ENCODE results near the gene AK9.
"Not testable (repeated sequence)": the region's sequence is repeated elsewhere in the genome, so short reads cannot be mapped to it uniquely, and the experiment has no call there.

AK9 gene

GRCh38 chr6:109461733-109462526 lies 229.1 kb downstream of the AK9 start:
- TF ChIP-seq, protein P1, sequence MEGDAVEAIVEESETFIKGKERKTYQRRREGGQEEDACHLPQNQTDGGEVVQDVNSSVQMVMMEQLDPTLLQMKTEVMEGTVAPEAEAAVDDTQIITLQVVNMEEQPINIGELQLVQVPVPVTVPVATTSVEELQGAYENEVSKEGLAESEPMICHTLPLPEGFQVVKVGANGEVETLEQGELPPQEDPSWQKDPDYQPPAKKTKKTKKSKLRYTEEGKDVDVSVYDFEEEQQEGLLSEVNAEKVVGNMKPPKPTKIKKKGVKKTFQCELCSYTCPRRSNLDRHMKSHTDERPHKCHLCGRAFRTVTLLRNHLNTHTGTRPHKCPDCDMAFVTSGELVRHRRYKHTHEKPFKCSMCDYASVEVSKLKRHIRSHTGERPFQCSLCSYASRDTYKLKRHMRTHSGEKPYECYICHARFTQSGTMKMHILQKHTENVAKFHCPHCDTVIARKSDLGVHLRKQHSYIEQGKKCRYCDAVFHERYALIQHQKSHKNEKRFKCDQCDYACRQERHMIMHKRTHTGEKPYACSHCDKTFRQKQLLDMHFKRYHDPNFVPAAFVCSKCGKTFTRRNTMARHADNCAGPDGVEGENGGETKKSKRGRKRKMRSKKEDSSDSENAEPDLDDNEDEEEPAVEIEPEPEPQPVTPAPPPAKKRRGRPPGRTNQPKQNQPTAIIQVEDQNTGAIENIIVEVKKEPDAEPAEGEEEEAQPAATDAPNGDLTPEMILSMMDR (IDR thresholded peaks at IDR 0.05): no peak

DNA sequence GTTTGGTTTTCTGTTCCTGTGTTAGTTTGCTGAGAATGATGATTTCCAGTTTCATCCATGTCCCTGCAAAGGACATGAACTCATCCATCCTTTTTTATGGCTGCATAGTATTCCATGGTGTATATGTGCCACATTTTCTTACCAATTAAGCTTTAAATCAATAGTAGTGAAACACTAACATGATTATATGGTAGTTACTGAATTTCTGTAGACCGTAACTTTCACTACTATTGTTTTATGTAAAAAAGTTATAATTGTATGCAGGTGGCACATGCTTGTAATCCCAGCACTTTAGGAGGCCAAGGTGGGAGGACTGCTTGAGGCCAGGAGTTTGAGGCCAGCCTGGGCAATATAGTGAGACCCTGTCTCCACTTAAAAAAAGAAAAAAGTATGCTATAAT lies 229.8 kb downstream of the AK9 start:
- H3K27me3 Mint-ChIP-seq (ENCODE audit: low read depth, poor library complexity): not testable (repeated sequence)

More at GRCh38 chr6:109461733-109462526, 229.1 kb downstream of the AK9 start:
- peaks cover 6% of the 10 kb centered on the region for H3K4me1 Mint-ChIP-seq
- no peak for DNase-seq
- H3K4me3 Mint-ChIP-seq: no peak overlapping the region
- peaks cover 3% of the 10 kb centered on the region for H3K9me3 Mint-ChIP-seq
- H3K27ac Mint-ChIP-seq: no peak overlapping the region
- H3K27me3 Mint-ChIP-seq (ENCODE audit: low read depth, poor library complexity): peaks cover 9% of the 10 kb centered on the region
- H3K36me3 Mint-ChIP-seq (ENCODE audit: low read depth): peaks cover 50% of the 10 kb centered on the region

DNA sequence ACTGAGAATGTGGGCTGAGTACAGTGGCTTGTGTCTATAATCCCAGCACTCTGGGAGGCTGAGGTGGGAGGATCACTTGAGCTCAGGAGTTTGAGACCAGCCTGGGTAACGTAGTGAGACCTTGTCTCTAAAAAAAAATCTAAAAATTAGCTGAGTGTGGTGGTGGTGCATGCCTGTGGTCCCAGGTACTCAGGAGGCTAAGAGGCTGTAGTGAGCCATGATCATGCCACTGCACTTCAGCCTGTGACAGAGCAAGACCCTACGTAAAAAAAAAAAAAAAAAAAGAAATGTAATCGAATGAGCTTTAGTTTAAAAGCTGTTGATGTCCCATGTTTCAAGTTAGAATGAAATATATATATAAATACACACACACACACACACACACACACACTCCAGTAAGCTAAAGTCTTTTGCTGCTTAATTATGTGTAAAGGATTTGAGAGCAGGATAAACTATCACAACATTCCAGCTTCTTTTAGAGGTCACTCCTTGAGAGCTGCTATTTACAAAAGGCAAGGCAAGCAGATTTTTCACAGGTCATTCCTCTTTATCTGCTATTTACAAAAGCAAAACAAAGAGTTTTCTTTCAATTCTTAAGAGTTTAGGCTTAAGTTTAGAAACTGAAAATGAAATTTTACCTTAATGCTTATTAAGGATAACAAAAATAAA lies 230.7 kb downstream of the AK9 start:
- no peak overlapping the region for H3K4me3 Mint-ChIP-seq
- no peak overlapping the region for H3K27ac Mint-ChIP-seq
- TF ChIP-seq, protein P1 (IDR thresholded peaks at IDR 0.05): no peak
- DNase-seq: no peak
- peaks cover 34% of the 10 kb centered on the region for H3K36me3 Mint-ChIP-seq (ENCODE audit: low read depth)
- peaks cover 15% of the 10 kb centered on the region for H3K4me1 Mint-ChIP-seq
- peaks cover 3% of the 10 kb centered on the region for H3K9me3 Mint-ChIP-seq
- H3K27me3 Mint-ChIP-seq (ENCODE audit: low read depth, poor library complexity): peaks cover 9% of the 10 kb centered on the region

More for the DNA sequence above, 229.8 kb downstream of the AK9 start:
- DNase-seq, H3K27ac Mint-ChIP-seq, H3K9me3 Mint-ChIP-seq, H3K4me3 Mint-ChIP-seq: not testable (repeated sequence)
- Mint-ChIP-seq H3K4me1 (peaks cover 14% of the 10 kb centered on the region), H3K36me3 (ENCODE audit: low read depth) (peaks cover 43% of the 10 kb centered on the region)

GRCh38 chr6:109458774-109459531 lies 232.0 kb downstream of the AK9 start:
- Mint-ChIP-seq H3K9me3 (peaks cover 3% of the 10 kb centered on the region), H3K4me1 (peaks cover 23% of the 10 kb centered on the region), H3K27me3 (ENCODE audit: low read depth, poor library complexity) (peaks cover 9% of the 10 kb centered on the region), H3K27ac (no peak overlapping the region), H3K4me3 (no peak overlapping the region), H3K36me3 (ENCODE audit: low read depth) (peaks cover 21% of the 10 kb centered on the region)
- TF ChIP-seq, protein P1 (IDR thresholded peaks at IDR 0.05): no peak
- DNase-seq: no peak

- no peak for DNase-seq
- Mint-ChIP-seq H3K27ac (no peak overlapping the region), H3K4me1 (peaks cover 26% of the 10 kb centered on the region), H3K27me3 (ENCODE audit: low read depth, poor library complexity) (peaks cover 9% of the 10 kb centered on the region), H3K9me3 (peaks cover 3% of the 10 kb centered on the region), H3K4me3 (no peak overlapping the region), H3K36me3 (ENCODE audit: low read depth) (peaks cover 10% of the 10 kb centered on the region)
- TF ChIP-seq, protein P1 (IDR thresholded peaks at IDR 0.05): no peak
These were observed 233.4 kb downstream of the AK9 start for GRCh38 chr6:109457562-109457996.
